ENCODE results near the gene IFI27L2.
A peak's percentile ranks its signal among the peaks of the same experiment; 100 is the strongest.

IFI27L2 gene

DNA sequence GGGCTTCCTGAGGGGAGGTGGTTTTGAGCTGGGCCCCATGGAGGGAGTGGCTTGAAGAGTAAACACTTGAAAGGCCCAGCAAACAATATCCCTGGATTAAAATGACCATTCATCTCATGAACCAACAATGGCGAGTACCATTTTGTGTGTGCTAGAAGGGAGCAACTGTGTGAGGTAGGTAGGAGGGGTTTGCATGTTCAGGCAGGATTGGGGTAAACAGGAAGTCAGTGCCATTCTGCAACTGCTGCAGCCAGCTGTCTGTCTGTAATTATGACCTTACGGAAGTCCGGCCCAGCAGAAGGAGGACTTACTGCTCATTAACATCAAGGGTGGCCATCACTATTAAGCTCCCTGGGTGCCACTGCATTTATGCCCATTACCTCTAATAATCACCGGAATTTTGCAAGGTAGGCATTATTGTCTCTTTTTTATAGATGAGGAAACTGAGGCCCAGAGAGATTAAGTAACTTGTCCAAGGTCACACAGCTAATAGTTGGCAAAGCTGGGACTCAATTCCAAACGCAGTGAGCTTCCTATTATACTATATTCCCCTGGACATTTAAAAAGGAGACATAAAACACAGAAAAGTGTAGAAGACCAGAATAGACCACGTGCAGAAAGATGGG lies 16.6 kb upstream of the IFI27L2 start:
- ATAC-seq, result no peak

DNA sequence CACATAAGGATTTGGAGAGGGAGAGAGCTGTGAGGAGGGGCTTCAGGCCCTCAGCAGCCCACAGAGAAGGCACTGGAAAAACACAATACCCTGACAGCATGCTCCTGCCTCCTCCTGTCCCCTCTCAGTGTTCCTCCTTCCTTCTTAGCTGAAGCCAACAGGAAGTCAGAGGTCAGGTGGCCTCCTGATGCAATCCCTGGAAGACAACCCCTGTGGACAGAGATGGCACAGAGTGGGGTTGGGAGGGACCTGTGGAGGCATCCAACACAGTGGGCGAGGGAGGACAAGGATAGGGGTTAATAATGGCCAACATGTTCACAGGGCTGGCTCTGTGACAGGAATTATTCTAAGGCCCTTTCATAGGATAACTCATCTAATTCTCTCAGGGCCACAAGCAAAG lies 15.4 kb upstream of the IFI27L2 start:
- no peak for ATAC-seq

DNA sequence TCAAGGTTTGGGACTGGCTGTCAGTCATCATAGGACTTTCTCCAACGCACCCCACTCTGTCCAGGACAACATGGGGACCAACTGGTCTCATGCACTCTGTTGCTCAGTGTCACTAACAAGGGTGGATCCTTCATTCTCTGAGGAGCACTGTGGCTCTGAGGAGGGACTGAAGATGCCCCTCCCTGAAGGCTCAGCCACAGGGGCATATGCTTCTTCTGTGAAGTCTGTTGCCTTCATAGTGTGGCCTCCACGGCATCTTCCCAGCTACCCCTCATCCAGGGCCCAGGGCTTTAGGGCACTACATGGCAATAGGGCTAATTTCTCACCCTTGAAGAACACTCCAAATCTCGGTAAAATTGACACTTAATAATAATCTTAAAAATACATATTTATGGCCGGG lies 14.3 kb upstream of the IFI27L2 start:
- ATAC-seq, result no peak

DNA sequence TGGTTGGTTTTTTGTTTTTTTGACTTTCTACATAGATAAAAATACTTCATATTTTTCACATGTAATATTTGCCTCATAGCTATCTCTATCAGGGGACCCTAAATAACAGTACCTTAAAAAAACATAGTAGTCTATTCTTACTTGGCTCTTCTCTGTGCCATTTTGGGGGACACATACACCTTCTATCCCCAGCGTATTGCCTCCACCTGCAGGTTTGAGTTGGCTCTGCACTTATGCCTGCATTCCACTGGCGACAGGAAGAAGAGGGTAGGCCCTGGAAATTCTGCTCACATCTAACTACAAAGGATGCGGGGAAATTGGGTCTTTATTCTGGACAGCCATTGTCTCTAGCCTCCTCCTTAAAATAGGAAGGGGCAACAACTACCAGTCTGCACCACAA lies 13.8 kb upstream of the IFI27L2 start:
- ATAC-seq, result no peak

DNA sequence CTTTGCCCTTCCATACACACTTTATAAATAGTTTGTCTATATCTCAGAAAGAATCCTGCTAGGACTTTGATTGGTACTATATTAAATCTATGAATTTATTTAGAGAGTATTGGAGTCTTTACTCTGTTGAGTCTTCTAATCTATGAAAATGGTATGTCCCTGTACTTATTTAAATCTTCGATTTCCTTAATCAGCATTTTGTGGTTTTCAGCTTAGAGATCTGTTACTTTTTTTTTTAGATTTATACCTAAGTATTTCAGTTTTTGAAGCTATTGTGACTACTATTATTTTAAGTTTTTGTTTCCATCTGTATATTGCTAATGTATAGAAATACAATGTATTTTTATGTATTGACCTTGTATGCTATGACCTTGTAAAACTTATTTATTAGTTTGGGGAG lies 13.4 kb upstream of the IFI27L2 start:
- ATAC-seq, result no peak

DNA sequence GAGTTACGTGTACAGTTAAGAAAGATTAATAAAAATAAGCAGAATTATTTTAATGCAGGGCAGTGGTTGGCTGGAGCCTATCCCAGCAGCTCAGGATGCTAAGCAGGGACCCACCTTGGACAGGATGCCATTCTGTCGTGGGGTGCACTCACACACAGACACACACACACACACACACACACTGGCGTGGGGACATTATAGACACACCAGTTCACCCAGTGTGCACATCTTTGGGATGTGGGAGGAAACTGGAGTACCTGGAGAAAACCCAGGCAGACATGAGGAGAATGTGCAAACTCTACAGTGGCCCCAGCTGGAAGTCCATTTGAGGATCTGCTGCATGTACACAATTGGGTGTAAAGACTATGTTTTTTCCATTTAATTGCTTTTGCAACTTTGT lies 12.8 kb upstream of the IFI27L2 start:
- no peak for ATAC-seq

DNA sequence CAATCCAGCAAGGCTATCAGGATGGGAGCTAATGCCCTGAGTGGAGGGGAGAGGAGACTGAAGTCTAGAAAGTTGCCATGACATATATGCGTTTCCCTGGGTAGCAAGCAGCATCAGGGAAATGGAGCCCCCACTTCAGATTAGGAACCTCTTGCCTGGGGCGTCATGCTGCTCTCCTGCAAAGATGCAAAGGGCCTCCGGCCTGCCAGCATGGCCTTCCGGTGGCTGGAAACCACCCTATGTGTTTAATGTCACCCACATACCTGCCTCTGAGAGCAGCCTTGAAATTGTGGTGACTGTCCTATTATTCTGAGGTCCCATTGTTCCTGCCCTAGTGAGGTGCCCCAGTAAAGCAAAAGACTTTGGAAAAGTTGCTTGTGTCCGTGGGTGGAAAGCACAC lies 10.0 kb upstream of the IFI27L2 start:
- ATAC-seq, result no peak

DNA sequence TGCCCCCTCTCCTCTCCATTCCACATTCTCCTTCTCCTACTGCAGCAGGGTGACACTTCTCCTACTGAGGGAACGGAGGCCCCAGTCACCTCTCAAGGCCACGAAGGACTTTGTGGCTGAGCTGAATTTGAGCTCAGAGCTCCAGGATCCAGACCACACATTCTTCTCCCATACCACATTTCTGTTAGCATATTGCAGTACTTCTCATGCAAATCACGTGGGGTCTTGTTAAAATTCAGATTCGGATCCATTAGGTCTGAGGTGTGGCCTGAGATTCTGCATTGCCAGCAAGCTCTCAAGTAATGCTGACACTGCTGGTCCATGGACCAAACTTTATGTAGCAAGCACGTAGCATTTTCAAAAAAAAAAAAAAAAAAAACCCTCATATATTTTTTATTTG lies 9.6 kb upstream of the IFI27L2 start:
- ATAC-seq, result no peak

DNA sequence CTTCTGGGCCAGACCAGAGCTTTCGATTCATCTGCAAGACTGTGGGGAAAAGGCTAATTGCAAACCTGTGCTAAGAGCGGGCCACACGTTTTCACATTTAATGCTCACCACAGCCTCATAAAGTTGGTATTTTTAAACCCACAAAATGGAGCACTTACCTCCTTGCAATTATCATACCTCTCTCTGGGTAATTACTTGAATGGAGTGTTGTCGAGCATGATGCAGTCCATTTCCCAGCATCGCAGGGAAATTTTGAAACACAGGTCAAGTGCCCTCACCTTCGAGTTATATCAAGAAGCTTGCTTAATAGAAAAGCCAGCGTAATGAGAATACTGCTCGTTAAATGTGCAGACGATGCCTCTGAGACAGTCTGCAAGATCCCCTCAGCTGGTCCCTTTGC lies 8.8 kb upstream of the IFI27L2 start:
- no peak for ATAC-seq

DNA sequence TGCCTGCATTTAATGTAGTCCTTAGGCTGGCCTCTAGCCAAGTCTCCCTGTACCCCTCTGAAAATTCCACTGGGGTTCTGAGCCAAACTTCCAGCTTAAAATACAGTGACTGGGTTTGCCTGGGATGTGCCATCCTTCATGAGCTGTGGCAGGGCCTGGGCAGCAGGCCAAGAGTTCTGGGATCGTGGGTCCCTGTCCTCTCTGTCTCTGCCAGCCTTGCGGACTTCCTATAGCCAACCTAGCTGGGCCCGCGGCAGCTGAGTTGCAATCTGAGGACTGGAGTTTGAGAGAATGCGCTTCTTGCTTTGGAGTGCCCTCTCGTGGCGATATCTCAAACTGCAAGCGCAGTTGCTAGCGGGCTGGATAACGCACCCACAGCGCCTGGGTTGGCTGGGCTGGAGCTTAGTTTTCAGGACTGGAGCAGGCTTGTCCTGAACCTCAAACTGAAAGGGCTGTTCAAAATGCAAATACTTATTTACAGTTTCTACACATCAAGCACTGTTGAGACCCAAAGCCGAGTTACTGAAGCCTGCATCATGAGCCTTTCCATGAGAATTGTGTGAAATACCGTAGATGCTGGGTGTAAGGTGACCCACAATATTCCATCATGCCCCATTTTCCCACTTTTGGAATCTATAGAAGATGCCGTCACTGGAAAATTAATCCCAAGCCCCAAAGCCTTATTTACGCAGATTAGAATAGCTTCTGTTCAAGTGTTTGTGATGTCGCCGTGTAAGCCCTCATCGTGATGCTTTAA lies 7.3 kb upstream of the IFI27L2 start:
- peak; percentile 82 to 88 for ATAC-seq

DNA sequence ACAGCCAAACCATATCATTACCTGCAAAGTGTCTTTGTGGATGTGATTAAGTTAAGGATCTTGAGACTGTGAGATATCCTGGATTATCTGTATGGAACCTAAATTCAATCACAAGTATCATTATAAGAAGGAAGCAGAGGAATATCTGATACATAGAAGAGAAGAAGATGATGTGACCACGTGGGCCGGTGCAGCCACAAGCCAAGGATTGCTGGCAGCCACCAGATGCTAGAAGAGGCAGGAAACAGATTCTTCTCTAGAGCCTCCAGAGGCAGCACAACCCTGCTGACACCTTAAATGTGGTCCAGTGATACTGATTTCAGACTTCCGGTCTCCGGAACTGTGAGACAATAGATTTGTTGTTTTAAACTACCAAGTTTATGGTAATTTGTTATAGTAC lies 6.1 kb upstream of the IFI27L2 start:
- no peak for ATAC-seq

DNA sequence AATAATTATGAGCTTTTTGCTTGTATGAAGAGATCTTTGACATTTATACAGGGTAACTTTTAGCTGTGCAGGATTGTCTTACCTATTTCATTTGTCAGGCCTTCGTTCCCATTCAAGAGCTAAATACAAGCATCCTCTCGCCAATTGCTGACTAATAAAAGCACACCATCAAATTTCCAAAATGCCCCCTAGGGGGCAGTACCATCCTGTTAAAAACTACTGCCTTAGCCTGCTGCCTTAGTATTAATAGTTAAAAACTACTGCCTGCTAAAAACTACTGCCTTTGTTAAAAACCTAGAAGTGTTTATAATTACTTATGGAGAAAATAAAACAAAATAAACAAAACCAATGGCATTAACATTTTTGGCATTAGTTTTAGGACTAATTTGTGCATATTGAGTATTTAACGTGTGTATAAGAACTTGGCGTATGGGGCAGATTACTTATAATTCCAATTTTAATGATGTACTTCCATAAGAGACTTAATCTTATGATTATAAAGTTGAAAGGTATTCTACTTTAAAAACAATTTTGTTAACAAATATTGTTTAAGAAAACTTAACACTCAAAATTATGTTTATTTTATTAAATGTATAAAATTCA lies 3.0 kb upstream of the IFI27L2 start:
- ATAC-seq, result no peak

DNA sequence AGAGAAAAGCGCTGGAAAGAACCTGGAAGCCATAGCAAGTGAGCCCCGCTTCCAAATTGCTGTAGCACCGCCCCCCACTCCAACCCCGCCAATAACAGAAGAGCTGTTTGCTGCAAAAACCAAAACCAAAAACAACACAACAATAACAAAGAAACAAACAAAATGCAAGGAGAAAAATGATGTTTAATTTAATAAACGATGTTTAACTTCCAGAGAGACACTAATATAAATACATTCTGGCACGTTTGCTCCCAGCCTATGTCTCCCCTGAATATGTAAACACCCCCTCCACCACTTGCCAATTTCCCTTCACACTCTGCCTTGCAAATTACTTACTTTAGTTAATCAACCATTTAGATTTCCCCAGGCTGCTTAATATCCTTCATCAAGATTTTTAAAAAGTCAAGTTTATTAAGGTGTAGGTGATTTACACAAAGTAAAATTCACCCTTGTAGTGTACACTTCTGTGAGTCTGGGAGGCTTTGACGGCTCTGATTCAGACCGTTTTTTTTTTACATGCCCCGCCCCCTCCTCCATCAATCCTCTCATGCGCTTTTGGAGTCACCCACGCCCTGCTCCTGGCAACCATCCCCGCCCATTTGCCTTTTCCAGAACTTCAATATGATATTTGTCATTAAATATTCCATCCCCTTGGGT lies 482 bp upstream of the IFI27L2 start:
- ATAC-seq, result no peak

DNA sequence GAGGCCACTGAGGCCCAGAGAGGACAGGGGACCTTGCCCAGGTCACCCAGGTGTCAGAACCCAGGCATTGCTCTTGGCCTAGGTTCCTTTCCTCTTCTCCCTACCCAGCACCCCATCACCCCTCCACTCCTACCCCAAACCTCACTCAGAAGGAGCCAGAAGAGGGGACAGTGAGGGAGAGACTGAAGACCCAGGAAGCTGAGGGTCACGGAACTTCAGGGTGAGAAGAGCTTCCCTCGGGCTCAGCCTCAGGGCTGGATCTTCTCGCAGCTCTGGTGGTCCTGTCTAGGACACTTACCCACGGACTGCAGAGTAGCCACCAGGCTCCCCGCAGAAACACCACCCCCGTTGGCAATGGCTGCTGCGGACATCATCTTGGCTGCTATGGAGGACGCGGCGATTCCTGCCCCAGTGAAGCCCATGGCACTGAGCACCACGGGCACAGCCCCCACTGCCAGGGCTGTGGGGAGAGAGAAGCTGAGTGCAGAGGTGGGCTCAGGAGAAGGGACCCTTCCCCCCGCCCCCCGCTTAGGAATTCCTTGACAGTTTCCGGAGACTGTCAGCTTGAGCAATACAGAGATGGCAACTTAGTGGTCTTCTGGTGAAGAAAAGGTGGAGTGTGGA lies 1.1 kb downstream of the IFI27L2 start:
- ATAC-seq, result no peak

DNA sequence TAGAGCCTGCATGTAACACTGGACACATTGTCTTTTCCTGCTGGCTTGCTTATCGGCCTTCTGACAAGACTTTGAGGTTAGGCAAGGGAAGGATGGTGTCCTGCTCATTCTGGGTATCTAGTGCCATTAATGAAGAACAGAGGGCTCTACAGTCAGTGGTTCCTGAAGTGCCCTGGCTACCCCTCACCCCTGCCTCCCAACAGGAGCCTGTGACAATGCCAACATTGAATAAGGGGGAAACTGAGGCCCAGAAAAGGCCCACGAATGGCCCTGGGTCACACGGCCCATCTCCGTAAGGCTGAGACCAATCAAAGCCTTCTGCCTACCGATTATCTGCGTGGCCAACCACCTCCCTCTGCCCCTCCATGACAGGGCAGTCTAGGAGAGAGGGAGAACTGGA lies 2.1 kb downstream of the IFI27L2 start:
- no peak for ATAC-seq

DNA sequence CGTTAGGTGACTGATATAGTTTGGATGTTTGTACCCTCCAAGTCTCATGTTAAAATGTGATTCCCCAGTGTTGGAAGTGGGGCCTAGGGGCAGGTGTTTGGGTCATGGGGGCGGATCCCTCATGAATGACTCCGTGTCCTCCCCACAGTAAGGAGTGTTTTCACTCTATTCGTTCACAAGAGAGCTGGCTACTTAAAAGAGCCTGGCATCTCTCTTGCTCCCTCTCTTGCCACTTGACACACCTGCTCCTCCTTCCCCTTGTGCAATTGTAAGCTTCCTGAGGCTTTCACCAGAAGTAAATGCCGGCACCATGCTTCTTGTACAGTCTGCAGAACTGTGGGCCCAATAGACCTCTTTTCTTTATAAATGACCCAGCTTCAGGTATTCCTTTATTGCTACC lies 2.6 kb downstream of the IFI27L2 start:
- no peak for ATAC-seq

DNA sequence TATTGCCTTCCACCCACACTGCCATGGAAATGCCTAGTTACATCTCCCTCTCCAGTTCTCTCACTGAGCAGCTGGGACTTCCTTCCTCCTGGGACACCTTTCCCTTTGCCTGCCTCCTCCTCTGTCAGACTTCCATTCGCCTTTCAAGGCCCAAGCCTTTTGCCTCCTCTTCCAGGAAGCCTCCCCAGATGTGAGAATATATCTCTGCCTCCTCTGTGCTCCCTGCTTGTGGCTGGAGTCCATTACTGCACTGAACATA lies 3.1 kb downstream of the IFI27L2 start:
- ATAC-seq, result no peak

DNA sequence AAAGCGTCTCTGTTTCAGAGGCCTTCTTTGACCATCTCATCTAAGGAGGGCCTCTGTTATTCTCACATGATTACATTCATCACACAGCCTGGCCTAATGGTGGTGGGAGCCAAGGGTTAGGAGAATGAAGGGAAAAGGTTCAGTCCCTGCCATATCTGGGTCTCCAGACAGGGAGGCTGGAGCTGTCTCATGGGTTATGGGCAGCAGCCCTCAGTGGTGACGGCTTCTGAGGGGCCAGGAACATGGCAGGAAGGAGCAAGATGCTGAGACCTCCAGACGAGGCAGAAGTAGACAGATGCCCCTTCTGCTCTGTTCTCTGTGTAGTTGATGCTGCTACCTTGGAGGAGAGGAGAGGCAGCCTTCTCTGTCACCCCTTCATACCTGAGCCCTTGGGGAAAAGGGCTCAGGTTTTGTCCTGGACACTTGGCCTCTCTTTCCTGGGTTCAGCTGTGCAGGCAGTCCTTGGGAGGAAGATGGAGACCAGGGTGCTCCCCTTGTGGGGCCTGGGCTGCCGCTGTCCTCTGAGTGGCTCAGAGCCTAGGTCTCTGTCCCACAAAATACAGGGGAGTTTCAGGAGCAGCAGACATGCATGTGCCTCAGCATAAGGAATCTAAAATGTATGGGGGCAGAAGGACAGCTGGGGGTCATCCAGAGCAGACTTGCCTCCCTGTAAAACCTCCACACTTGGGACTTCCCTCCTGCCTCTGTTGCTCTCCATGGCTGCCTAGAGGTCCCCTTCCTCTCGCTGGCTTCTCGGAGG lies 3.6 kb downstream of the IFI27L2 start:
- ATAC-seq, result no peak

DNA sequence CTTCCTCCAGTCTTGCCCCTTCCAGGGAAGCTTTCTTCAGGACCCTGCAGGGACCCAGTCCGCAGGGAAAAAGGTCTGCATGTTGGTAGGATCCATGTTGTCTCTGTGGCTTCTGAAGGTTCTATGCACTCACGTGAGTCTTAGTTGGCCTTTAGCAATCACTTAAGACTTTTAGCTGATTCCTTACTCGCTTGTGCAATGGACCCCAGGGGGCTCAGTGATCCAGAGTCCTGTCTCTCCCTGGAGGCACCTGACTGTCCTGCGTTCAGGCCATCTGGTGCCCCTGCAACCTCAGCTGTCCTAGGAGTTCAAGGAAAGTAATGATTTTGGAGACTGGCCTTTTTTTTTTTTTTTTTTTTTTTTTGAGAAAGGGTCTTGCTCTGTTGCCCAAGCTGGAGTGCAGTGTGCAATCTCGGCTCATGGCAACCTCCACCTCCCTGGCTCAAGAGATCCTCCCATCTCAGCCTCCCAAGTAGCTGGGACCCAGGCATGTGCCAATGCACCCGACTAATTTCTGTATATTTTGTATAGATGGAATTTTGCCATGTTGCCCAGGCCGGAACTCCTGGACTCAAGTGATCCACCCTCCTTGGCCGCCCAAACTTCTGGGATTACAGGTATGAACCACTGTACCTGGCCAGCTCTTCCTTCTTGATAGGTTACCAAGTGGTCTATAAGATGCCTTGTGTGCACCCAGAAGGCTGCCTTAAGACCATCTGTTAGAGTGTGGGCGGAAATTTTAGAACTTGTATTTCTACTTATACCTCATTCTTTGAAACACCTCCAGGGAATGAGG lies 4.6 kb downstream of the IFI27L2 start:
- no peak for ATAC-seq

DNA sequence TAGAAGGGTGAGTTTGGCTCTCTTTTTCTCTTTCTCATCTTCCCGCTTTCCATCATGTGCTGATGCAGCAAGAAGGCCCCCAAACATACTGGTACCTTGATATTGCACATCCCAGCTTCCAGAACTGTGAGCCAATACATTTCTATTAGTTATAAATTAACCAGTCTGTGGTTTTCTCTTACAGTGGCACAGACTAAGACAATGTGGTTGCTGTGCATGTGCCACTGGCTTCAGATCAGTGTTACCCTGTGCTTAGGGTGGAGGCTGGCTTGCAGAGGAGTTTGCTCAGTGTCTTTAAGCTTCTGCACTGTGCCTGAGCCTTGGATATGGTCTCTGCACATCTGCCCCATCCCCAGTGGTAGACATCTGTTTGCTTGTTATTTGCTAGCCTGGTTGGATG lies 5.5 kb downstream of the IFI27L2 start:
- no peak for ATAC-seq

DNA sequence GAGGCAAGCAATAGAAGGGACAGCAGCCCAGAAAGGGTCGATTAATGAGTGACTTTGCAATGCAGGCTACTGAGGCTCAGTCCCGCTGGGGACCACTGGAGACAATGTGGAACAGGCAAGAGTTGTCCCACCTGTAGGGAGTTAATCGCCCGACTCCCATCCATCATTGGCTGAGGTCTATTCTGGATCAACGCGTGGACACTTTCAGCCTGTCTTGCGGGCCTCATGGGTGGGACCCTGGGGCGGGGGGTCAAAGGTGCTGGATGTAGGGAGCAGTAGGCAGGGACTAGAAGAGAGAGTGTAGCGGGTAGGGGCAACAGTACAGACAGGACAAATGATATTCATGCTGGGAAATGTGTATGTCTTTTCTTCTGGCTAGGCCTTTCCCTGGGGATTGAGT lies 6.1 kb downstream of the IFI27L2 start:
- no peak for ATAC-seq

DNA sequence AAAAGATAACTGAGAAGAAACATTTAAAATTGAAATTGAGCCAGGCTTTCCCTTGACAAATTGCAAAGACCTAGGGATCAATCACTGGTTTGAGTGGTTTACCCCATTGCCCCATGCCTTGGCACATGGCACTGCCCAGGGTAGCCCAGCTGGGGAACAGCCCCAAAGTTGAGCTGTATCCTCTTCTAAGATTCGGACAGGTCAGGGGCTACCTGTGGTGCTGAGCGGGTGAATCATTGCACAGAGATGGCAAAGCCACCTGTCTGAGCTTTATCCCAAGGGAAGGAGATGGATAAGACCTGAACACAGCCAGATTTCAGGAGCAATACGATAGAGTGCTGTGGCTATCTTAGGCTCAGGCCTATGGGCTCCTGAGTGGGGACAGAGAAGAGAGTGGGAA lies 7.0 kb downstream of the IFI27L2 start:
- ATAC-seq, result no peak

Measured in activated CD4-positive, CD25-positive, alpha-beta regulatory T cell treated with anti-CD3 and anti-CD28 coated beads, Interleukin-2, amount 50 U/mL, for 24 hours (primary cell).